ENCODE results near the gene CCR4. TPM values are rescaled to one million over a fixed set of nuclear protein-coding genes. Genes with fewer than 3 reads are reported as not detected.
"Not testable (repeated sequence)": the region's sequence is repeated elsewhere in the genome, so short reads cannot be mapped to it uniquely, and the experiment has no call there.

CCR4 gene
- total RNA-seq, 1 experiment from 2014 or later: not detected

GRCh38 chr3:32945136-32945535 lies 6.3 kb upstream of the CCR4 start (continued):
- TF ChIP-seq SP1 (IDR thresholded peaks at IDR 0.05; ENCODE audit: low read depth) (no peak; the same call in 1 of the 2 replicates), ZNF274 (IDR thresholded peaks at IDR 0.05; ENCODE audit: low read depth, low read length) (no peak), ZFX (IDR thresholded peaks at IDR 0.05) (no peak), EZH2phosphoT487 (IDR thresholded peaks at IDR 0.05; ENCODE audit: borderline replicate concordance) (no peak), SRF (IDR thresholded peaks at IDR 0.05; ENCODE audit: low read depth) (no peak), JUND (IDR thresholded peaks at IDR 0.05) (peak; percentile 36; the same call in 1 of the 2 replicates), ZBTB33 (IDR thresholded peaks at IDR 0.05; ENCODE audit: extremely low read depth, insufficient replicate concordance, low read length) (no peak), MAX (IDR thresholded peaks at IDR 0.05) (no peak), EZH2 (IDR thresholded peaks at IDR 0.05) (no peak), RAD21 (IDR thresholded peaks at IDR 0.05; ENCODE audit: low read depth) (peak; percentile 19; the same call in 1 of the 2 replicates)

- H3K36me3 ChIP-seq (ENCODE audit: control insufficient read depth in 1 of 2, insufficient read depth in 2 of 2, low read length in 2 of 2); H3K9ac ChIP-seq (ENCODE audit: low read length); RAD21 ChIA-PET (ENCODE audit: low non-redundant PET in 1 of 2, low total read pairs in 2 of 2, uncharacterized antibody in 2 of 2, unreplicated experiment in 2 of 2); H3K4me3 ChIP-seq (replicated peaks in 1 of 2; ENCODE audit: low read depth in 1 of 2, low read length in 2 of 2); intact Hi-C loops (cut with micrococcal nuclease); H3K27ac ChIP-seq (ENCODE audit: low read depth, low read length); H3K79me2 ChIP-seq (ENCODE audit: insufficient read depth, low read length); H3K9me3 ChIP-seq (ENCODE audit: control insufficient read depth in 1 of 2, insufficient read depth in 1 of 2, low read depth in 1 of 2, low read length in 2 of 2); BruUV-seq (replicated peaks); CTCF ChIA-PET; H4K20me1 ChIP-seq (ENCODE audit: insufficient read depth); POLR2A ChIA-PET; ATAC-seq; H3K9me2 ChIP-seq (ENCODE audit: insufficient read depth); DNase-seq (ENCODE audit: low read depth, low spot score); H3K27me3 ChIP-seq (ENCODE audit: insufficient read depth, low read length): not testable (repeated sequence)
- peak overlapping the region; percentile 41; the same call in 1 of the 2 replicates for H3K4me2 ChIP-seq (ENCODE audit: low read length)
- peaks cover 0 to 14% of the 10 kb centered on the region in 2 experiments; a peak in 2 of 4 replicates for H3K4me1 ChIP-seq (ENCODE audit: control insufficient read depth in 1 of 2, insufficient read depth in 2 of 2, low read length in 2 of 2)
- peak overlapping the region; percentile 84 for H2AFZ ChIP-seq (ENCODE audit: low read depth, low read length, poor library complexity, severe bottlenecking)
These were observed 5.8 kb upstream of the CCR4 start for GRCh38 chr3:32945598-32945997.

Data from HCT116 (cell line).